ENCODE results near the gene TEAD1. TPM values are rescaled to one million over a fixed set of nuclear protein-coding genes. Genes with fewer than 3 reads are reported as not detected.

TEAD1 gene
- total RNA-seq, 2 donors from 2014 or later, result 76.4 to 94.4 TPM

DNA sequence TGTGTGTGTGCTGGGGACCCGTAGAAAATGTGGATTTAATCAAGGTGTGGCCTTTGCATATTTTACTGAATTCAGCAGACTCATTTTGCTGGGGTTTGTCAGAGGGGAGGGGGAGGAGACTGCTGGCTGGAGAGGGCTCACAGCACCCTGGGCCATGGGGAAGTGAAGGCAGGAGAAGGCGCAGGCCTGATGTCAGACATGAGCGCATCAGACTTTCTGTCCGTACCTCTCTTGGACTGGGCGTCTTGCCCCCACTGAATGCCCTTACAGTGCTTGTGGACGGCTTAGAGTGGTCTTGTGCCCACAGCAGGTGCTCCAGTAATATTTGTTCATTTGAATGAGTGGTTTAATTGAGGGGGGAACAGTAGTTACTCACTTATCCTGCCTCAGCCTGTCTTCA, 75.2 kb downstream of the TEAD1 start:
- H3K4me3 ChIP-seq (ENCODE audit: low read length), result no peak overlapping the region
- H3K36me3 ChIP-seq (ENCODE audit: control insufficient read depth, insufficient read depth, low read length), result no peaks in the 10 kb centered on the region
- no peak for DNase-seq
- no peaks in the 10 kb centered on the region for H3K27me3 ChIP-seq (ENCODE audit: control insufficient read depth, insufficient read depth, low read length, poor library complexity, severe bottlenecking)
- 94 to 100% methylated on average over 1 to 6 of the region's 6 CpGs for WGBS, 2 experiments (ENCODE audit: insufficient coverage in 1 of 2, insufficient read length in 1 of 2)
- no peak overlapping the region for H3K9ac ChIP-seq (ENCODE audit: extremely low read depth, low read length, poor library complexity, severe bottlenecking)
- TF ChIP-seq CTCF (conservative IDR thresholded peaks at IDR 0.05), result no peak
- H3K4me1 ChIP-seq (ENCODE audit: control insufficient read depth, insufficient read depth, low read length), result peaks cover 22% of the 10 kb centered on the region
- Mint-ChIP-seq H3K27me3 (ENCODE audit: insufficient read depth) (no peaks in the 10 kb centered on the region), H3K4me1 (peaks cover 70% of the 10 kb centered on the region), H3K9me3 (no peaks in the 10 kb centered on the region), H3K27ac (peak overlapping the region; percentile 87), H3K36me3 (ENCODE audit: low read depth) (no peaks in the 10 kb centered on the region), H3K4me3 (no peak overlapping the region)
- no peaks in the 10 kb centered on the region for H3K9me3 ChIP-seq (ENCODE audit: control insufficient read depth, low read length)
- H3K27ac ChIP-seq (ENCODE audit: low read depth, low read length), result no peak overlapping the region

GRCh38 chr11:12750181-12750580, 76.0 kb downstream of the TEAD1 start:
- H3K36me3 ChIP-seq (ENCODE audit: control insufficient read depth, insufficient read depth, low read length), result no peaks in the 10 kb centered on the region
- Mint-ChIP-seq H3K4me1 (peaks cover 70% of the 10 kb centered on the region), H3K27me3 (ENCODE audit: insufficient read depth) (no peaks in the 10 kb centered on the region), H3K36me3 (ENCODE audit: low read depth) (no peaks in the 10 kb centered on the region), H3K27ac (peak overlapping the region; percentile 50), H3K4me3 (no peak overlapping the region), H3K9me3 (no peaks in the 10 kb centered on the region)
- 96 to 97% methylated on average over 4 to 5 of the region's 5 CpGs for WGBS, 2 experiments (ENCODE audit: insufficient coverage in 1 of 2, insufficient read length in 1 of 2)
- no peak overlapping the region for H3K9ac ChIP-seq (ENCODE audit: extremely low read depth, low read length, poor library complexity, severe bottlenecking)
- no peak for TF ChIP-seq CTCF (conservative IDR thresholded peaks at IDR 0.05)
- no peak overlapping the region for H3K4me3 ChIP-seq (ENCODE audit: low read length)
- no peak overlapping the region for H3K27ac ChIP-seq (ENCODE audit: low read depth, low read length)
- H3K9me3 ChIP-seq (ENCODE audit: control insufficient read depth, low read length), result no peaks in the 10 kb centered on the region
- peaks cover 24% of the 10 kb centered on the region for H3K4me1 ChIP-seq (ENCODE audit: control insufficient read depth, insufficient read depth, low read length)
- no peaks in the 10 kb centered on the region for H3K27me3 ChIP-seq (ENCODE audit: control insufficient read depth, insufficient read depth, low read length, poor library complexity, severe bottlenecking)
- DNase-seq, result no peak

- 90 to 95% methylated on average over 2 to 7 of the region's 8 CpGs for WGBS, 2 experiments (ENCODE audit: insufficient coverage in 1 of 2, insufficient read length in 1 of 2)
- Histone ChIP-seq H3K9ac (ENCODE audit: extremely low read depth, low read length, poor library complexity, severe bottlenecking) (no peak overlapping the region), H3K4me3 (ENCODE audit: low read length) (no peak overlapping the region), H3K4me1 (ENCODE audit: control insufficient read depth, insufficient read depth, low read length) (peaks cover 16% of the 10 kb centered on the region), H3K27ac (ENCODE audit: low read depth, low read length) (no peak overlapping the region), H3K9me3 (ENCODE audit: control insufficient read depth, low read length) (no peaks in the 10 kb centered on the region), H3K36me3 (ENCODE audit: control insufficient read depth, insufficient read depth, low read length) (no peaks in the 10 kb centered on the region), H3K27me3 (ENCODE audit: control insufficient read depth, insufficient read depth, low read length, poor library complexity, severe bottlenecking) (no peaks in the 10 kb centered on the region)
- Mint-ChIP-seq H3K9me3 (no peaks in the 10 kb centered on the region), H3K4me3 (no peak overlapping the region), H3K27ac (no peak overlapping the region), H3K36me3 (ENCODE audit: low read depth) (no peaks in the 10 kb centered on the region), H3K27me3 (ENCODE audit: insufficient read depth) (no peaks in the 10 kb centered on the region), H3K4me1 (peaks cover 73% of the 10 kb centered on the region)
- no peak for DNase-seq
- peak; percentile 53 for TF ChIP-seq CTCF (conservative IDR thresholded peaks at IDR 0.05)
Measured at GRCh38 chr11:12752868-12753524, 78.8 kb downstream of the TEAD1 start.
